ENCODE results near the gene THNSL1.

DNA sequence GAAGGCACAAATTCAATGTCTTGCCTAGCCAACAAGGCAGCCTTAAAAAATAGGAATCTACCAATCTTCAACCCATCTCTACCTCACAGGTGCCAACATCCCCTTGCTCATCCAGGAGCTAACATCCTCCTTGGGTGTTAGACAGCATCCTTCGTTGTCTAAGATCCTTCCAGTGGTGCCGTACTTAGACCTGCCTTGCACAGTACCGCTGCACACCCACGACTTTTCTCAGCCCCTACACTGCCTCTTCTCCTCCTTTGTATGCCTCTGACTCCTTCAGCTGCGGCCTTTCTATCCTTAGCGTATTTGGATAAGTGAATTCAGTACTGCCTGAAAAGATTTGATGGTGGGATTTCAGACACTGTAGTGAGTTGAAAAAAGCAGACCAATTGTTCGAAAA lies 48.1 kb upstream of the THNSL1 start:
- TF ChIP-seq, protein P1, sequence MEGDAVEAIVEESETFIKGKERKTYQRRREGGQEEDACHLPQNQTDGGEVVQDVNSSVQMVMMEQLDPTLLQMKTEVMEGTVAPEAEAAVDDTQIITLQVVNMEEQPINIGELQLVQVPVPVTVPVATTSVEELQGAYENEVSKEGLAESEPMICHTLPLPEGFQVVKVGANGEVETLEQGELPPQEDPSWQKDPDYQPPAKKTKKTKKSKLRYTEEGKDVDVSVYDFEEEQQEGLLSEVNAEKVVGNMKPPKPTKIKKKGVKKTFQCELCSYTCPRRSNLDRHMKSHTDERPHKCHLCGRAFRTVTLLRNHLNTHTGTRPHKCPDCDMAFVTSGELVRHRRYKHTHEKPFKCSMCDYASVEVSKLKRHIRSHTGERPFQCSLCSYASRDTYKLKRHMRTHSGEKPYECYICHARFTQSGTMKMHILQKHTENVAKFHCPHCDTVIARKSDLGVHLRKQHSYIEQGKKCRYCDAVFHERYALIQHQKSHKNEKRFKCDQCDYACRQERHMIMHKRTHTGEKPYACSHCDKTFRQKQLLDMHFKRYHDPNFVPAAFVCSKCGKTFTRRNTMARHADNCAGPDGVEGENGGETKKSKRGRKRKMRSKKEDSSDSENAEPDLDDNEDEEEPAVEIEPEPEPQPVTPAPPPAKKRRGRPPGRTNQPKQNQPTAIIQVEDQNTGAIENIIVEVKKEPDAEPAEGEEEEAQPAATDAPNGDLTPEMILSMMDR (IDR thresholded peaks at IDR 0.05; ENCODE audit: low read depth, low read length): no peak
- no peak for TF ChIP-seq EZH2phosphoT487 (IDR thresholded peaks at IDR 0.05; ENCODE audit: low read depth)

Data from OCI-LY3 (cell line).